ENCODE data around the gene MDN1.
"Not testable (repeated sequence)": the region's sequence is repeated elsewhere in the genome, so short reads cannot be mapped to it uniquely, and the experiment has no call there.

MDN1 gene

GRCh38 chr6:89644864-89645263 lies 174.7 kb downstream of the MDN1 start:
- DNase-seq (ENCODE audit: low read depth) = no peak

GRCh38 chr6:89643406-89643805 lies 176.2 kb downstream of the MDN1 start:
- no peak for DNase-seq (ENCODE audit: low read depth)

GRCh38 chr6:89642956-89643355 lies 176.6 kb downstream of the MDN1 start:
- DNase-seq (ENCODE audit: low read depth) = no peak

- DNase-seq (ENCODE audit: low read depth) = not testable (repeated sequence)
Observed at GRCh38 chr6:89641581-89641980, 178.0 kb downstream of the MDN1 start.

GRCh38 chr6:89640804-89641203 lies 178.8 kb downstream of the MDN1 start:
- DNase-seq (ENCODE audit: low read depth) = no peak

GRCh38 chr6:89638320-89639195 lies 181.0 kb downstream of the MDN1 start, which contains the start of gene LYRM2:
LYRM2 (minus strand) TSS chr6:89638747; CDS start chr6:89638716, 31 bp downstream.
- DNase-seq (ENCODE audit: low read depth) = peak; percentile 84

- no peak for DNase-seq (ENCODE audit: low read depth)
Observed at GRCh38 chr6:89637960-89638319, 181.7 kb downstream of the MDN1 start.

GRCh38 chr6:89636412-89636811 lies 183.2 kb downstream of the MDN1 start:
- not testable (repeated sequence) for DNase-seq (ENCODE audit: low read depth)

GRCh38 chr6:89630488-89630887 lies 189.1 kb downstream of the MDN1 start:
- no peak for DNase-seq (ENCODE audit: low read depth)

GRCh38 chr6:89623749-89624148 lies 195.8 kb downstream of the MDN1 start:
- DNase-seq (ENCODE audit: low read depth) = no peak

- DNase-seq (ENCODE audit: low read depth) = no peak
Observed at GRCh38 chr6:89619567-89619966, 200.0 kb downstream of the MDN1 start.

- DNase-seq (ENCODE audit: low read depth) = no peak
Observed at GRCh38 chr6:89618026-89618425, 201.6 kb downstream of the MDN1 start.

- no peak for DNase-seq (ENCODE audit: low read depth)
Observed at GRCh38 chr6:89616531-89616930, 203.1 kb downstream of the MDN1 start.

- no peak for DNase-seq (ENCODE audit: low read depth)
Observed at GRCh38 chr6:89615882-89616281, 203.7 kb downstream of the MDN1 start.

- no peak for DNase-seq (ENCODE audit: low read depth)
Observed at GRCh38 chr6:89613790-89614189, 205.8 kb downstream of the MDN1 start.

- DNase-seq (ENCODE audit: low read depth) = no peak
Observed at GRCh38 chr6:89612121-89612520, 207.5 kb downstream of the MDN1 start.

GRCh38 chr6:89611666-89612065 lies 207.9 kb downstream of the MDN1 start:
- DNase-seq (ENCODE audit: low read depth) = no peak

GRCh38 chr6:89610149-89610642 lies 209.4 kb downstream of the MDN1 start:
- DNase-seq (ENCODE audit: low read depth) = peak; percentile 17

GRCh38 chr6:89605861-89606260 lies 213.7 kb downstream of the MDN1 start:
- DNase-seq (ENCODE audit: low read depth) = no peak

GRCh38 chr6:89604653-89605052 lies 214.9 kb downstream of the MDN1 start:
- no peak for DNase-seq (ENCODE audit: low read depth)

GRCh38 chr6:89602166-89602565 lies 217.4 kb downstream of the MDN1 start:
- DNase-seq (ENCODE audit: low read depth) = no peak

GRCh38 chr6:89599727-89600126 lies 219.9 kb downstream of the MDN1 start:
- DNase-seq (ENCODE audit: low read depth) = no peak

- DNase-seq (ENCODE audit: low read depth) = peak; percentile 3
Observed at GRCh38 chr6:89597988-89598387, 221.6 kb downstream of the MDN1 start.

GRCh38 chr6:89597372-89597771 lies 222.2 kb downstream of the MDN1 start:
- DNase-seq (ENCODE audit: low read depth) = no peak

Data from fibroblast of the conjunctiva (primary cell).